ENCODE data around the gene GID8. TPM values are rescaled to one million over a fixed set of nuclear protein-coding genes. Genes with fewer than 3 reads are reported as not detected.
A peak's percentile ranks its signal among the peaks of the same experiment; 100 is the strongest.

Gene GID8
- total and polyA plus RNA-seq, 2 of the 13 experiments (the other 11 are each of a cell fraction or from before 2014, with no cell fraction given) = 39.6 to 59.8 TPM

DNA sequence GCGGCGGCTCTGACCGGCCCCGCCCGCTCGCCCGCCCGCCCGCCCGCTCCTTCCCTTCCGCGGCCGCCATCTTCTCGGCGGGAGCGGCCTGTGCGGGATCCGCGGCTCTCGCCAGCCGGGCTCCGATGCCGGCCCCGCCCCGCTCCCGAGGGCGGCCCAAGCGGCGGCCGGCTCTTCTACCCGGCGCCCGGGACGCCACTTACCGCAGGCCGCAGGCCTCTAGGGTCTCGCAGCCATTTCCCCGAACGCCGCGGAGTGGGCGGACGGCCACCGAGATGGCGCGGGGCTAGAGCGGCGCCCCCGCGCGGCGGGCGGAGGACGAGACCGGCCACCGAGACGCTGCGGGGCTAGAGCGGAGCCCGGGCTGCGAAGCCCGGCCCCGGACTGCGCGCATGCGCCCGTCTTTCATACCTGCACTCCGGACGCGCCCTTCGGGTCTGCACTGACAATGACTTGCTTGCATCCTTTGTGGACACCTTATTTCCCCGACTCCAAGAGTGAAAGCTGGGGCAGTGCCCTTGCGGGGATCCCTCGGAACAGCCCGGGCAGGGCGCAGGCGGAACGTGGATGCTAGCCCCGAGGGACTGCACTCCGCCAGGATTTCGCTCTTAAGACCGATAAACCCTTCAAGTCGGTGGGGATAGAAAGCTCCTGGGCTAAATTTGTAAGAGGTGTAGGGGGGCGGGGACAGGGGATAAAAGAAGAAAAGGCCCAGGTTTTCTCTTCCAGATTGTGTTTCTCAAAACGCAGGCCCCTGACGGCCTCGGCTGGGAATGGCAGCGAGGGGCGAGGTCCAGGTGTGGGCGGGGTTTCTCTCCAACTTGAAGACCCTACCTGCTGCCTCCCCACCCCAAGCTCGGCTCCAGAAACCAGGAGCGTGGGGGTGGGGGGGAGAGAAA is 11.5 kb upstream of the GID8 start, which contains the start of gene DIDO1 (continued):
- no peak for TF ChIP-seq FOXJ3 (CRISPR knock-in tag; IDR thresholded peaks at IDR 0.05; ENCODE audit: borderline replicate concordance)
- no peak for TF ChIP-seq CEBPB (IDR thresholded peaks at IDR 0.05; ENCODE audit: borderline replicate concordance, low read depth, low read length)
- TF ChIP-seq, protein P1, sequence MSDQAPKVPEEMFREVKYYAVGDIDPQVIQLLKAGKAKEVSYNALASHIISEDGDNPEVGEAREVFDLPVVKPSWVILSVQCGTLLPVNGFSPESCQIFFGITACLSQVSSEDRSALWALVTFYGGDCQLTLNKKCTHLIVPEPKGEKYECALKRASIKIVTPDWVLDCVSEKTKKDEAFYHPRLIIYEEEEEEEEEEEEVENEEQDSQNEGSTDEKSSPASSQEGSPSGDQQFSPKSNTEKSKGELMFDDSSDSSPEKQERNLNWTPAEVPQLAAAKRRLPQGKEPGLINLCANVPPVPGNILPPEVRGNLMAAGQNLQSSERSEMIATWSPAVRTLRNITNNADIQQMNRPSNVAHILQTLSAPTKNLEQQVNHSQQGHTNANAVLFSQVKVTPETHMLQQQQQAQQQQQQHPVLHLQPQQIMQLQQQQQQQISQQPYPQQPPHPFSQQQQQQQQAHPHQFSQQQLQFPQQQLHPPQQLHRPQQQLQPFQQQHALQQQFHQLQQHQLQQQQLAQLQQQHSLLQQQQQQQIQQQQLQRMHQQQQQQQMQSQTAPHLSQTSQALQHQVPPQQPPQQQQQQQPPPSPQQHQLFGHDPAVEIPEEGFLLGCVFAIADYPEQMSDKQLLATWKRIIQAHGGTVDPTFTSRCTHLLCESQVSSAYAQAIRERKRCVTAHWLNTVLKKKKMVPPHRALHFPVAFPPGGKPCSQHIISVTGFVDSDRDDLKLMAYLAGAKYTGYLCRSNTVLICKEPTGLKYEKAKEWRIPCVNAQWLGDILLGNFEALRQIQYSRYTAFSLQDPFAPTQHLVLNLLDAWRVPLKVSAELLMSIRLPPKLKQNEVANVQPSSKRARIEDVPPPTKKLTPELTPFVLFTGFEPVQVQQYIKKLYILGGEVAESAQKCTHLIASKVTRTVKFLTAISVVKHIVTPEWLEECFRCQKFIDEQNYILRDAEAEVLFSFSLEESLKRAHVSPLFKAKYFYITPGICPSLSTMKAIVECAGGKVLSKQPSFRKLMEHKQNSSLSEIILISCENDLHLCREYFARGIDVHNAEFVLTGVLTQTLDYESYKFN (CRISPR knock-in tag; conservative IDR thresholded peaks at IDR 0.05) = peak; percentile 59
- TF ChIP-seq ZFP36L1 (CRISPR knock-in tag; IDR thresholded peaks at IDR 0.05) = peak; percentile 68; the same call in 1 of the 2 replicates
- TF ChIP-seq KLF6 (CRISPR knock-in tag; IDR thresholded peaks at IDR 0.05) = peak; percentile 98
- no peak for TF ChIP-seq ZNF674 (CRISPR knock-in tag; IDR thresholded peaks at IDR 0.05; ENCODE audit: low read depth)
- peak; percentile 32; the same call in 1 of the 2 replicates for TF ChIP-seq ZNF703 (CRISPR knock-in tag; IDR thresholded peaks at IDR 0.05; ENCODE audit: borderline replicate concordance)
- TF ChIP-seq ARNT (IDR thresholded peaks at IDR 0.05) = no peak
- TF ChIP-seq, protein P2, sequence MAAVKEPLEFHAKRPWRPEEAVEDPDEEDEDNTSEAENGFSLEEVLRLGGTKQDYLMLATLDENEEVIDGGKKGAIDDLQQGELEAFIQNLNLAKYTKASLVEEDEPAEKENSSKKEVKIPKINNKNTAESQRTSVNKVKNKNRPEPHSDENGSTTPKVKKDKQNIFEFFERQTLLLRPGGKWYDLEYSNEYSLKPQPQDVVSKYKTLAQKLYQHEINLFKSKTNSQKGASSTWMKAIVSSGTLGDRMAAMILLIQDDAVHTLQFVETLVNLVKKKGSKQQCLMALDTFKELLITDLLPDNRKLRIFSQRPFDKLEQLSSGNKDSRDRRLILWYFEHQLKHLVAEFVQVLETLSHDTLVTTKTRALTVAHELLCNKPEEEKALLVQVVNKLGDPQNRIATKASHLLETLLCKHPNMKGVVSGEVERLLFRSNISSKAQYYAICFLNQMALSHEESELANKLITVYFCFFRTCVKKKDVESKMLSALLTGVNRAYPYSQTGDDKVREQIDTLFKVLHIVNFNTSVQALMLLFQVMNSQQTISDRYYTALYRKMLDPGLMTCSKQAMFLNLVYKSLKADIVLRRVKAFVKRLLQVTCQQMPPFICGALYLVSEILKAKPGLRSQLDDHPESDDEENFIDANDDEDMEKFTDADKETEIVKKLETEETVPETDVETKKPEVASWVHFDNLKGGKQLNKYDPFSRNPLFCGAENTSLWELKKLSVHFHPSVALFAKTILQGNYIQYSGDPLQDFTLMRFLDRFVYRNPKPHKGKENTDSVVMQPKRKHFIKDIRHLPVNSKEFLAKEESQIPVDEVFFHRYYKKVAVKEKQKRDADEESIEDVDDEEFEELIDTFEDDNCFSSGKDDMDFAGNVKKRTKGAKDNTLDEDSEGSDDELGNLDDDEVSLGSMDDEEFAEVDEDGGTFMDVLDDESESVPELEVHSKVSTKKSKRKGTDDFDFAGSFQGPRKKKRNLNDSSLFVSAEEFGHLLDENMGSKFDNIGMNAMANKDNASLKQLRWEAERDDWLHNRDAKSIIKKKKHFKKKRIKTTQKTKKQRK (IDR thresholded peaks at IDR 0.05; ENCODE audit: low read length) = no peak
- no peak for TF ChIP-seq LCORL (IDR thresholded peaks at IDR 0.05)
- TF ChIP-seq LCORL (CRISPR knock-in tag; IDR thresholded peaks at IDR 0.05) = peak; percentile 76; the same call in 1 of the 2 replicates
- no peak; the same call in 1 of the 2 replicates for TF ChIP-seq ZNF501 (CRISPR knock-in tag; IDR thresholded peaks at IDR 0.05)
- peak; percentile 70 for TF ChIP-seq DNMT1 (CRISPR knock-in tag; IDR thresholded peaks at IDR 0.05)
- TF ChIP-seq, protein P3, sequence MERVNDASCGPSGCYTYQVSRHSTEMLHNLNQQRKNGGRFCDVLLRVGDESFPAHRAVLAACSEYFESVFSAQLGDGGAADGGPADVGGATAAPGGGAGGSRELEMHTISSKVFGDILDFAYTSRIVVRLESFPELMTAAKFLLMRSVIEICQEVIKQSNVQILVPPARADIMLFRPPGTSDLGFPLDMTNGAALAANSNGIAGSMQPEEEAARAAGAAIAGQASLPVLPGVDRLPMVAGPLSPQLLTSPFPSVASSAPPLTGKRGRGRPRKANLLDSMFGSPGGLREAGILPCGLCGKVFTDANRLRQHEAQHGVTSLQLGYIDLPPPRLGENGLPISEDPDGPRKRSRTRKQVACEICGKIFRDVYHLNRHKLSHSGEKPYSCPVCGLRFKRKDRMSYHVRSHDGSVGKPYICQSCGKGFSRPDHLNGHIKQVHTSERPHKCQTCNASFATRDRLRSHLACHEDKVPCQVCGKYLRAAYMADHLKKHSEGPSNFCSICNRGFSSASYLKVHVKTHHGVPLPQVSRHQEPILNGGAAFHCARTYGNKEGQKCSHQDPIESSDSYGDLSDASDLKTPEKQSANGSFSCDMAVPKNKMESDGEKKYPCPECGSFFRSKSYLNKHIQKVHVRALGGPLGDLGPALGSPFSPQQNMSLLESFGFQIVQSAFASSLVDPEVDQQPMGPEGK (CRISPR knock-in tag; IDR thresholded peaks at IDR 0.05) = no peak
- TF ChIP-seq, protein P4, sequence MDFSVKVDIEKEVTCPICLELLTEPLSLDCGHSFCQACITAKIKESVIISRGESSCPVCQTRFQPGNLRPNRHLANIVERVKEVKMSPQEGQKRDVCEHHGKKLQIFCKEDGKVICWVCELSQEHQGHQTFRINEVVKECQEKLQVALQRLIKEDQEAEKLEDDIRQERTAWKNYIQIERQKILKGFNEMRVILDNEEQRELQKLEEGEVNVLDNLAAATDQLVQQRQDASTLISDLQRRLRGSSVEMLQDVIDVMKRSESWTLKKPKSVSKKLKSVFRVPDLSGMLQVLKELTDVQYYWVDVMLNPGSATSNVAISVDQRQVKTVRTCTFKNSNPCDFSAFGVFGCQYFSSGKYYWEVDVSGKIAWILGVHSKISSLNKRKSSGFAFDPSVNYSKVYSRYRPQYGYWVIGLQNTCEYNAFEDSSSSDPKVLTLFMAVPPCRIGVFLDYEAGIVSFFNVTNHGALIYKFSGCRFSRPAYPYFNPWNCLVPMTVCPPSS (IDR thresholded peaks at IDR 0.05) = no peak
- no peak for TF ChIP-seq GTF3A (CRISPR knock-in tag; conservative IDR thresholded peaks at IDR 0.05)
